GM21786 (cell line): ENCODE measurements around the gene DNAH9.

Source experiments
- ATAC-seq: cut with Tn5 transposase; IDR thresholded peaks from one replicate; pipeline ENCODE4 v1.9.1; 2021; ENCODE audit not compliant: unreplicated experiment

DNAH9 gene

DNA sequence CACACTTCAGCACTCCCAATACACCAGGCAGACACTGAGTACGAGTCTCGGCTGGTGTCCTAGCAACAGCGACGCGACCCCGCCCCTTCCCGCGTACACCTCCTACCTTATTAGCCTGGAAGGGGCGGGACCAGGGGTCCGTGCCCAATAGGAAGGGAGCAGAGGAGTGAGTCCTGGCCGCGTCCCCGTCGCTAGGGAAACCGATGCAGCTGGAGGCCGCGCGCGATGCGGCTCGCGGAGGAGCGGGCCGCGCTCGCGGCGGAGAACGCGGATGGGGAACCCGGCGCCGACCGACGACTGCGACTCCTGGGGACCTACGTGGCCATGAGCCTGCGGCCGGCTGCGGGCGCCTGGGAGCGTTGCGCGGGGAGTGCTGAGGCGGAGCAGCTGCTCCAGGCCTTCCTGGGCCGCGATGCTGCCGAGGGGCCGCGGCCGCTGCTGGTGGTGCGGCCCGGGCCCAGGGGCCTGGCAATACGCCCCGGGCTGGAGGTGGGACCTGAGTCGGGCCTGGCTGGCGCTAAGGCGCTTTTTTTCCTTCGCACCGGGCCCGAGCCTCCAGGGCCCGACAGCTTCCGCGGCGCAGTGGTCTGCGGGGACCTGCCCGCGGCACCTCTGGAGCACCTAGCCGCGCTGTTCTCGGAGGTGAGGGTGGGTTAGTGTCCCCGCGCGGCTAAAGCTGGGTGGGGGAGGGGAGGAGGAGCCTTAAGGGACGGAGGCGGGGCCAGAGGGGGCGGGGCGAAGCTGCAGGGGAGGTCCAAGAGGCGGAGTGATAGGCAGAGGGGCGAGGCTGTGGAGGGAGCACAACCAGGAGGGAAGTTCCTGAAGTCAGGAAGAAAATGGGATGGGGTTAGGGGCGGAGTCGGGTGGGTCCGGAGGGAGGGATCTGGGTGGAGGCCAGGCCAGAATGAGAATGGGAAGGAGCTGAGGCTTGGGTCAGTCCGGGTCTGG is at the start of gene DNAH9:
Gene DNAH9, plus strand, starts transcription at position 197 of the 948 bp plus-strand sequence. Its CDS starts 29 bp downstream, at position 226.
- no peak for ATAC-seq

DNA sequence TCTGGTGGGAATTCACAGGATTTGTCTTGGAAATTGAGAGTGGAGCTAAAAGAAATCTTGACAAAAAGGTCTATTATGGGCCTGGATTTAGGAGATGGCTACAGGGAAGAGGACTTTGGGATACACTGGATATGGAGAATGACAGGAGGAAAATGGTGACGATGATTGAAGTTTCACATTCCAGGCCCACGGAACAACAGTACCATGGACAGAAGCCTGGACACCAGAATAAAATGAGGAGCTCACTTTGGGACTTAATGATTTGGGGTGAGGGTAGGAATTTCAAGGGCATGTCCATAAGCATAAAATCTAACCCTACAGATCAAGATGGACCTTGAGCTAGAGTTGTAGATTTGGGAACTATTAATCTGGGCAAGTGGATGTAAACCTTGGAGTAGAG is 47.8 kb upstream of the DNAH9 start:
- no peak for ATAC-seq

GRCh38 chr17:11551442-11551841 is 46.8 kb upstream of the DNAH9 start:
- no peak for ATAC-seq

DNA sequence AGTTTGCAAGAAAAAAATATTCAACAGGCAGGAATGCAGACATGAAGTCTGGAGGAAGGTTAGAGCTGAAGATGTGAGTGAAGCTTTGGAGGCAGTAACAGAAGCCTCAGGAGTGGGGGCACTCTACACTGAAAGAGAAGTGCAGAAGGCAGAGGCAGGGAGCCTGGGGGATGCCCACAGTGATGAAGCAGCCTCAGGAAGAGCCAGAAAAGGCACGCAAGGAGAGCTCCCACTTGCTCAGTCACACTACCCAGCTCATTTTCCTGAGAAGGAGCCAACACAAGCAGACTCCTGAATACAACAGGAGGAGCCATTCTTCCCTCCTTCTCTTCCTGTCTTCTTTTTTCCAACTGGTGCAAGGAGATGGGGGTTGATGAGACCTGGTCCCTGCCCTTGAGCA is 45.1 kb upstream of the DNAH9 start:
- no peak for ATAC-seq

GRCh38 chr17:11554042-11554441 is 44.2 kb upstream of the DNAH9 start:
- no peak for ATAC-seq

- ATAC-seq = no peak
Measured at GRCh38 chr17:11554542-11554941, 43.7 kb upstream of the DNAH9 start.

GRCh38 chr17:11555530-11555929 is 42.7 kb upstream of the DNAH9 start:
- ATAC-seq = no peak

DNA sequence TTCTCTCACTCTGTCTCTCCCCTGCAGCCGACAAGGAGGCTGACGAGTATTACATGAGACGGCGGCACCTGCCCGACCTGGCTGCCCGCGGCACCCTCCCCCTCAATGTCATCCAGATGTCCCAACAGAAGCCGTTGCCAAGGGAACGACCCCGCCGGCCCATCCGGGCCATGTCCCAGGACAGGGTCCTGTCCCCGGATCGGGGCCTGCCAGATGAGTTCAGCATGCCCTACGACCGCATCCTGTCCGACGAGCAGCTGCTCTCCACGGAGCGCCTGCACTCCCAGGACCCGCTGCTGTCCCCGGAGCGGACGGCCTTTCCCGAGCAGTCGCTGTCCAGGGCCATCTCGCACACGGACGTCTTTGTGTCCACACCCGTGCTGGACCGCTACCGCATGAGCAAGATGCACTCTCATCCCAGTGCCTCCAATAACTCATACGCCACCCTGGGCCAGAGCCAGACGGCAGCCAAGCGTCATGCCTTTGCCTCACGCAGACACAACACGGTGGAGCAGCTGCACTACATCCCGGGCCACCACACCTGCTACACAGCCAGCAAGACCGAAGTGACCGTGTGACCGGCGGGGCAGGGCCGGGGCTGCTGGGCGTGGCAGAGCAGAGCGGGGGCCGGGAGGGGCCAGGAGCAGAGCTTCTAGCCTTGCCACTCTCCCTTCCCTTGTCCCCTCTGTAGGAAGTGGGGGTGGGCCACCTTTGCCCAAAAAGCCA is 40.4 kb upstream of the DNAH9 start:
- ATAC-seq = no peak

DNA sequence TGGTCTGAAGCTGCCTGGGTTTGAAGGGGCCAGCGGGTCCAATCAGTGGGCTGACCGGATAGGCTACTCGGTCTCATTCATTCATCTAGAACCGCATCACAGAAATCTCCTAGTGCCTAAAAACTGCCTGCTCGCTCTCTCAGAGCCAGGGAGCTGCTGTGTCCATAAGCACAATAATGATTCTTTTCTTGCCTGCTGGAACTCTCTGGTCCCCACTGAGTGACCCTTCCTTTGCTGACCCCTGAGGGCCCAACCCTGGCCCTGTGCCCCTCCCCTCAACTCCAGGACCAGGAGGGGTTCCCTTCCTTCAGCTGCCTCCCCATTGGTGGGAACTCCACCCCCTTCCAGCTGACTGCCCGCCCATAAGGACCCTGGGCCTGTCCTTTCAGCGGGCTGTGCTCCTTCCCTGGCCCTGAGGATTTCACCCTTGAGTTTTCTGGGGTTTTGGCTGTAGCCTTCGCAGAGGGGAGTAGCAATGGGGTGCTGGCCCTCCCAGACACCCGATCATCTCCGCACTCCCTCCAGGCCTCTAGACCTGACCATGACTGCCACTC is 39.5 kb upstream of the DNAH9 start:
- no peak for ATAC-seq

GRCh38 chr17:11559601-11560000 is 38.7 kb upstream of the DNAH9 start:
- ATAC-seq = no peak

DNA sequence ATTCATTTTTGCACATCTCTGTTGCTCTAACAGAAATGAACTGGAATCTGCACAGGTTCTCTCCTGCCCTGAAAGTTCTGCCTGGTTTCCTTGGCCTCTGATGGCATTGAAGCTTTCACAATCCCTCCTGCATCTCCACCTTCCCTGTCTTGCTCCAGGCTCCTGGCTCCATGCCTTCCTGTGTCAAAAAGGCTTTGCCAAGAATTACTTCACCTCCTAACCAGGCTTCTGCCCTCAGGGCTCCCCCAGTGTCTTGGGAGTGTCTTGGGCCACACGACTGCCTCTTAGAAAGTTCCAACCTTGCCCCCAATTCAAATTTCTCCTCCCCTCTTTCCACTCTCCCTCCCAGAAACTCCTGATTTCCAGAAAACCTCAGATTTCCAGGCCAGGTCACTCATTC is 37.0 kb upstream of the DNAH9 start:
- no peak for ATAC-seq

- ATAC-seq = no peak
Measured at GRCh38 chr17:11561702-11562101, 36.6 kb upstream of the DNAH9 start.

DNA sequence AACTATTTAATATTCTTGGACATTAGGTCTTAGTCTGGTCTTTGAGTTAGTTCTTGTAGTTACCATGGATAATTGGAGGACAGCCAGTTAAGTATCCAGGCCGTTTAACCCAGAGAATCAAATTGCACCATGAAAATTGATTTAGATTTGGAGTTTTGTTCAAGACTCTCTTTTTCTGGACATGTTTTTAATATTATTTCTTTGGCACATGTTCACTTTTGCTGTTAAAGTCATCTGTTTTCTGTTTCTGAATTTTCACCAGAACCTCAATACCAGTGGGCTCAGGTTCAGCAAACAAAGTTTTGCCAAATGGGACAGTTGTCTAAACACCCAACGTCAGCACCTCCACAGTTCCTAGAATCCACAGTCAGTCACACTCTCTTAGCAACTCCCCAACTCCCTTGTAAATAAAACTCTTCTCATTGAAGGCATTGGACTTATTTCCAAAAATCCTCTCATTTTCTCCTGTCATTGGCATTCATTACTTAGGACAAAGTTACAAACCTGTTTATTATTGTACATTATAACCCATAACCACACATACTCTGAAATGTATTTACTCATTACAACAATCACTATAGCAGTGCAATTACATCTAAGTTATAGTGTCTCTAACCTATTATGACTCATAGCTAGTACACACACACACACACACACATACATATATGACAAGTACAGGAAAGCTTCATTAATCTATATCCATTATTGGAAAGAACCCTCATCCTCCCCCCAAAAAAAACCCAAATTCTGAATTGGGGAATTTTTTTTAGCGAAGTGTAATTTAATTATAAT is 33.5 kb upstream of the DNAH9 start:
- no peak for ATAC-seq

GRCh38 chr17:11565591-11565990 is 32.7 kb upstream of the DNAH9 start:
- no peak for ATAC-seq

GRCh38 chr17:11578998-11579397 is 19.3 kb upstream of the DNAH9 start:
- ATAC-seq = no peak

DNA sequence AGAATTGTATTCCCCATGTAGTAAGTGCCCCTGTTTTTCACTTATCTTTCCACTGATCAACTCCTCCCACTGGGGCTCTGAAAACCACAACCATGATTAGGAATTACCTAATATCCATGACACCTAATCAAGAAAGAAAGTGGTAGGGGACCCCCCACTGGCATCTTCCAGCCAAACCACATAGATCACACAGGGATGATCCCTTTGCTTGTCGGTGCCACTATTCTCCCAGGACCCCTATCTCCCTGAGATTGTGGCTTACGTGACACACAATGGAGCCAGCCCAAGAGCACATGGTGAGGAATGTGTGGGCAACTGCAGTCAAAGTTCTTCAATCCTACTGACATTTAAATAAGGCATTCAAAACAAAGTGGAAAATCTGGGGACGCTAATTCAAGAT is 17.6 kb upstream of the DNAH9 start:
- no peak for ATAC-seq

- no peak for ATAC-seq
Measured at GRCh38 chr17:11582217-11582616, 16.1 kb upstream of the DNAH9 start.

DNA sequence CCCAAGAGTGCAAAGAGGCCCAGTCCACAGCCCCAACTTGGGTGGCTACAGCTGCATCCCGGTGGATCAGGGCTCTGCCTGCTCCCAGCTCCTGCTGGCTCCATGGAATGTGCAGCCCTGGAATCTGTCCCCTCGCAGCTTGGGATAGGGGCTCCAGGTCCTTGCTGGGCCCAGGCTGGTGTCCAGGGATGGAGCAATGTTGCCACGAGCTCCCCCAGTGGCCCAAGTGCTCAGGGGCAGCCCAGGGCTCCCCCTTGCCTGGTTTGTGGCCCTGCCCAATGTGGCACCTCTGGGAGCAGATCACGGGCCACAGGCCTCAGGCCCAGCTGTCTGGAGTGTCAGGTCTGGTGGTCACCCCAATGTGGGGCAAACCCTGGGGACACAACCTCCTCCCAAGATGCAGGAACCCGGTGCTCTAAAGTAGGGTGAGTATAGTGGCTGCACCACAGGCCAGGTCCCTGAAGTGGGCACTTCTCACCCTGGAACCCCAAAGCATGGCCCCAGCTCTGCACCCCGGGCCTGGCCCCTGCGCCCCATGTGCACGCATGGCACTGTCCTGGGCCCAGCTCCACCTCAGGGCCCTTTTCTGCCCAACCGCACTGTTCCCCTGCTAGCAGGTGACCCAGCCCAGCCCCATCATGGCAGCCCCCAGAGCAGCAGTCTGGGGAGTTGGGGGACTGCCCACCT is 14.8 kb upstream of the DNAH9 start:
- ATAC-seq = no peak

- ATAC-seq = no peak
Measured at GRCh38 chr17:11589716-11590115, 8.6 kb upstream of the DNAH9 start.

GRCh38 chr17:11601661-11602060 is 3.4 kb downstream of the DNAH9 start:
- no peak for ATAC-seq
